HEK293 (cell line): ENCODE data around the gene ZNF790.

Source experiments
- EGR2 ChIP-seq: fragments of 450-650 bp; formaldehyde crosslinking; IDR thresholded peaks from 2 replicates; pipeline ENCODE4 v1.5.1; 2016; ENCODE audit warnings: low read depth, missing biosample characterization, missing genetic modification characterization
- GLI2 ChIP-seq: fragments of 450-650 bp; formaldehyde crosslinking; IDR thresholded peaks from 2 replicates; pipeline ENCODE4; 2017; ENCODE audit warnings: missing biosample characterization, missing genetic modification characterization, low read depth, borderline replicate concordance
- KLF7 ChIP-seq: fragments of 450-650 bp; formaldehyde crosslinking; IDR thresholded peaks from 2 replicates; pipeline ENCODE4 v1.5.1; 2016; ENCODE audit warnings: missing biosample characterization, missing genetic modification characterization, borderline replicate concordance
- RBAK ChIP-seq: fragments of 450-650 bp; formaldehyde crosslinking; IDR thresholded peaks from 2 replicates; pipeline ENCODE4 v1.5.1; 2016; ENCODE audit warnings: missing biosample characterization, missing genetic modification characterization
- REPIN1 ChIP-seq: fragments of 450-650 bp; formaldehyde crosslinking; IDR thresholded peaks from 2 replicates; pipeline ENCODE4 v1.5.1; 2017; ENCODE audit warnings: missing biosample characterization, missing genetic modification characterization, low read depth
- SALL2 ChIP-seq: fragments of 450-650 bp; formaldehyde crosslinking; IDR thresholded peaks from 2 replicates; pipeline ENCODE4 v1.5.0; 2017; ENCODE audit warnings: missing biosample characterization, mild to moderate bottlenecking, missing genetic modification characterization, borderline replicate concordance
- SP2 ChIP-seq: fragments of 450-650 bp; formaldehyde crosslinking; IDR thresholded peaks from 2 replicates; pipeline ENCODE4 v1.5.1; 2016; ENCODE audit warnings: missing biosample characterization, missing genetic modification characterization
- YY1 ChIP-seq: fragments of 450-650 bp; formaldehyde crosslinking; IDR thresholded peaks from 2 replicates; pipeline ENCODE4 v1.5.1; 2018; ENCODE audit warnings: missing biosample characterization, missing genetic modification characterization
- ZNF132 ChIP-seq: fragments of 450-650 bp; formaldehyde crosslinking; IDR thresholded peaks from 2 replicates; pipeline ENCODE4 v1.5.1; 2017; ENCODE audit warnings: missing biosample characterization, missing genetic modification characterization, borderline replicate concordance
- ZNF138 ChIP-seq: fragments of 450-650 bp; formaldehyde crosslinking; IDR thresholded peaks from 2 replicates; pipeline ENCODE4 v1.5.1; 2016; ENCODE audit warnings: missing biosample characterization, missing genetic modification characterization, borderline replicate concordance
- ZNF202 ChIP-seq: fragments of 450-650 bp; formaldehyde crosslinking; IDR thresholded peaks from 2 replicates; pipeline ENCODE4 v1.5.1; 2016; ENCODE audit warnings: missing biosample characterization, missing genetic modification characterization, borderline replicate concordance
- ZNF211 ChIP-seq: fragments of 450-650 bp; formaldehyde crosslinking; IDR thresholded peaks from 2 replicates; pipeline ENCODE4 v1.5.1; 2016; ENCODE audit warnings: low read depth, missing biosample characterization, missing genetic modification characterization
- ZNF26 ChIP-seq: fragments of 450-650 bp; formaldehyde crosslinking; IDR thresholded peaks from 2 replicates; pipeline ENCODE4 v1.5.1; 2016; ENCODE audit warnings: missing biosample characterization, missing genetic modification characterization
- ZNF280C ChIP-seq: fragments of 450-650 bp; formaldehyde crosslinking; IDR thresholded peaks from 2 replicates; pipeline ENCODE4 v1.5.1; 2016; ENCODE audit warnings: missing biosample characterization, missing genetic modification characterization
- ZNF366 ChIP-seq: fragments of 450-650 bp; formaldehyde crosslinking; conservative IDR thresholded peaks from 2 replicates; pipeline ENCODE4 v1.5.1; 2016; ENCODE audit warnings: missing biosample characterization, missing genetic modification characterization
- ZNF449 ChIP-seq: fragments of 450-650 bp; formaldehyde crosslinking; IDR thresholded peaks from 2 replicates; pipeline ENCODE4 v1.5.1; 2017; ENCODE audit warnings: missing biosample characterization, mild to moderate bottlenecking, missing genetic modification characterization, moderate library complexity
- ZNF48 ChIP-seq: fragments of 450-650 bp; formaldehyde crosslinking; IDR thresholded peaks from 2 replicates; pipeline ENCODE4 v1.5.1; 2016; ENCODE audit warnings: missing biosample characterization, missing genetic modification characterization
- ZNF560 ChIP-seq: fragments of 450-650 bp; formaldehyde crosslinking; IDR thresholded peaks from 2 replicates; pipeline ENCODE4 v1.5.1; 2017; ENCODE audit warnings: missing biosample characterization, missing genetic modification characterization, borderline replicate concordance
- ZNF701 ChIP-seq: fragments of 450-650 bp; formaldehyde crosslinking; IDR thresholded peaks from 2 replicates; pipeline ENCODE4 v1.5.1; 2016; ENCODE audit warnings: missing biosample characterization, missing genetic modification characterization
- ZNF747 ChIP-seq: fragments of 450-650 bp; formaldehyde crosslinking; IDR thresholded peaks from 2 replicates; pipeline ENCODE4 v1.5.1; 2016; ENCODE audit warnings: missing biosample characterization, missing genetic modification characterization
- ZNF76 ChIP-seq: fragments of 450-650 bp; formaldehyde crosslinking; IDR thresholded peaks from 2 replicates; pipeline ENCODE4; 2016; ENCODE audit warnings: low read depth, missing biosample characterization, missing genetic modification characterization, borderline replicate concordance
- ZNF785 ChIP-seq: fragments of 450-650 bp; formaldehyde crosslinking; IDR thresholded peaks from 2 replicates; pipeline ENCODE4 v1.5.1; 2016; ENCODE audit warnings: missing biosample characterization, missing genetic modification characterization
- TF ChIP-seq, protein P1 (sequence below): fragments of 450-650 bp; formaldehyde crosslinking; IDR thresholded peaks from 2 replicates; pipeline ENCODE4 v1.5.1; 2016; ENCODE audit warnings: missing biosample characterization, missing genetic modification characterization
- TF ChIP-seq, protein P2 (sequence below): fragments of 450-650 bp; formaldehyde crosslinking; IDR thresholded peaks from 2 replicates; pipeline ENCODE4 v1.5.1; 2016; ENCODE audit warnings: missing biosample characterization, missing genetic modification characterization
- TF ChIP-seq, protein P3 (sequence below): fragments of 450-650 bp; formaldehyde crosslinking; IDR thresholded peaks from 2 replicates; pipeline ENCODE4; 2016; ENCODE audit warnings: missing biosample characterization, missing genetic modification characterization
- TF ChIP-seq, protein P4 (sequence below): fragments of 450-650 bp; formaldehyde crosslinking; IDR thresholded peaks from 2 replicates; pipeline ENCODE4 v1.5.1; 2017; ENCODE audit warnings: missing biosample characterization, missing genetic modification characterization

Gene ZNF790

DNA sequence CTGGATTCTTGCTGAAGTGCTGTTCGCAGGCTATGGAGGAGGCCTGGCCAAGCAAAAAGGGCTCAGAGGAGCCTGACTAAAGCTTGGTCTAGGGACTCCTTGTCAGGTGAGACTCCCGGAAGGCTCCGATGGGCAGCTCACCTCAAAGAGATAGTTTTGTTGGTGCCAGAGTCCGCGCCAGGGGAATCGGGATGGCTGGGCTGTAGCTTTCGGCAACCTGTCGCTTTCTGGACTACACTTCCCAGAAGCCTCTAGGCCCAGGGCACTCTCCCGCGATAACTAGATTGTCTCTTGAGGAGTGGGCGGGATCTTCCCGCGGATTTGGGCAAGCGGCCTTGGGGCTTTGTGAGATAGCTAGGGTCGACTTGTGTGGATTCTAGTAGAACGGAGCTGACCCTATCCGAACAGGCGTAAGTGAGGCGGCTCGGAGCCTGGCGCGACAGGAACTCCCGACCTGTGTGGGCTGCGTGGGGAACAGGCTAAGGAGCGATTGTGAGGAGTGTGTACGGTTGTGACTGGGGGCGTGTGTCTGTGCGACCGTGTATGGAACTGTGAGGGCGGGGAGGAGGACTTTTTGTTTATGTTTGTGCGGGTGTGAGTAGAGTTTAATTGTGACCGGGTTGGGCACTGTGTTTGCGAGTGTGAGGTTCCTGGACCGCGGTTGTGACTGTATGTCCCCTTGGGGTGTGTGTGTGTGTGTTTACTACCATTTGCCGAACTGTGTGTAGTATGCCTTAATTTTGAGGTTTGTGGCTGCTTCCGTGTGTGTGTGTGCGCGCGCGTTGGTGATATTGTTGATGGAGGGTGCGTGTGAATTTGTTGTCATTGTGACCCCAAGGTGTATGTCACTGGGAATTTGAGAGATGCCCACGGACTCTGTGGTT lies 12.6 kb upstream of the ZNF790 start, which contains the start of gene ZNF345 (continued):
- TF ChIP-seq ZNF449 (tag by site-specific recombination) = peak; percentile 96
- TF ChIP-seq SALL2 (tag by site-specific recombination) = no peak
- TF ChIP-seq, protein P1, sequence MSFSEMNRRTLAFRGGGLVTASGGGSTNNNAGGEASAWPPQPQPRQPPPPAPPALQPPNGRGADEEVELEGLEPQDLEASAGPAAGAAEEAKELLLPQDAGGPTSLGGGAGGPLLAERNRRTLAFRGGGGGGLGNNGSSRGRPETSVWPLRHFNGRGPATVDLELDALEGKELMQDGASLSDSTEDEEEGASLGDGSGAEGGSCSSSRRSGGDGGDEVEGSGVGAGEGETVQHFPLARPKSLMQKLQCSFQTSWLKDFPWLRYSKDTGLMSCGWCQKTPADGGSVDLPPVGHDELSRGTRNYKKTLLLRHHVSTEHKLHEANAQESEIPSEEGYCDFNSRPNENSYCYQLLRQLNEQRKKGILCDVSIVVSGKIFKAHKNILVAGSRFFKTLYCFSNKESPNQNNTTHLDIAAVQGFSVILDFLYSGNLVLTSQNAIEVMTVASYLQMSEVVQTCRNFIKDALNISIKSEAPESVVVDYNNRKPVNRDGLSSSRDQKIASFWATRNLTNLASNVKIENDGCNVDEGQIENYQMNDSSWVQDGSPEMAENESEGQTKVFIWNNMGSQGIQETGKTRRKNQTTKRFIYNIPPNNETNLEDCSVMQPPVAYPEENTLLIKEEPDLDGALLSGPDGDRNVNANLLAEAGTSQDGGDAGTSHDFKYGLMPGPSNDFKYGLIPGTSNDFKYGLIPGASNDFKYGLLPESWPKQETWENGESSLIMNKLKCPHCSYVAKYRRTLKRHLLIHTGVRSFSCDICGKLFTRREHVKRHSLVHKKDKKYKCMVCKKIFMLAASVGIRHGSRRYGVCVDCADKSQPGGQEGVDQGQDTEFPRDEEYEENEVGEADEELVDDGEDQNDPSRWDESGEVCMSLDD (tag by site-specific recombination) = peak; percentile 95
- peak; percentile 96 for TF ChIP-seq ZNF76
- TF ChIP-seq ZNF211 = peak; percentile 38; the same call in 1 of the 2 replicates
- no peak for TF ChIP-seq RBAK
- TF ChIP-seq KLF7 = no peak; the same call in none of the 2 replicates
- peak; percentile 79; the same call in 1 of the 2 replicates for TF ChIP-seq ZNF701 (tag by site-specific recombination)
- TF ChIP-seq REPIN1 (tag by site-specific recombination) = peak; percentile 65; the same call in 1 of the 2 replicates
- TF ChIP-seq ZNF366 (tag by site-specific recombination) = no peak
- TF ChIP-seq ZNF560 (tag by site-specific recombination) = no peak
- peak; percentile 98 for TF ChIP-seq ZNF785 (tag by site-specific recombination)
- no peak for TF ChIP-seq ZNF48 (tag by site-specific recombination)
- TF ChIP-seq ZNF132 (tag by site-specific recombination) = no peak
- no peak for TF ChIP-seq ZNF202 (tag by site-specific recombination)
- TF ChIP-seq YY1 = no peak
- no peak for TF ChIP-seq ZNF138 (tag by site-specific recombination)
- no peak for TF ChIP-seq ZNF26 (tag by site-specific recombination)
- peak; percentile 100 for TF ChIP-seq EGR2 (tag by site-specific recombination)
- TF ChIP-seq SP2 = peak; percentile 68
- TF ChIP-seq, protein P2, sequence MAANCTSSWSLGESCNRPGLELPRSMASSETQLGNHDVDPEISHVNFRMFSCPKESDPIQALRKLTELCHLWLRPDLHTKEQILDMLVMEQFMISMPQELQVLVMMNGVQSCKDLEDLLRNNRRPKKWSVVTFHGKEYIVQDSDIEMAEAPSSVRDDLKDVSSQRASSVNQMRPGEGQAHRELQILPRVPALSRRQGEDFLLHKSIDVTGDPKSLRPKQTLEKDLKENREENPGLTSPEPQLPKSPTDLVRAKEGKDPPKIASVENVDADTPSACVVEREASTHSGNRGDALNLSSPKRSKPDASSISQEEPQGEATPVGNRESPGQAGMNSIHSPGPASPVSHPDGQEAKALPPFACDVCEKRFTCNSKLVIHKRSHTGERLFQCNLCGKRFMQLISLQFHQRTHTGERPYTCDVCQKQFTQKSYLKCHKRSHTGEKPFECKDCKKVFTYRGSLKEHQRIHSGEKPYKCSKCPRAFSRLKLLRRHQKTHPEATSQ (tag by site-specific recombination) = peak; percentile 90; the same call in 1 of the 2 replicates
- TF ChIP-seq, protein P3, sequence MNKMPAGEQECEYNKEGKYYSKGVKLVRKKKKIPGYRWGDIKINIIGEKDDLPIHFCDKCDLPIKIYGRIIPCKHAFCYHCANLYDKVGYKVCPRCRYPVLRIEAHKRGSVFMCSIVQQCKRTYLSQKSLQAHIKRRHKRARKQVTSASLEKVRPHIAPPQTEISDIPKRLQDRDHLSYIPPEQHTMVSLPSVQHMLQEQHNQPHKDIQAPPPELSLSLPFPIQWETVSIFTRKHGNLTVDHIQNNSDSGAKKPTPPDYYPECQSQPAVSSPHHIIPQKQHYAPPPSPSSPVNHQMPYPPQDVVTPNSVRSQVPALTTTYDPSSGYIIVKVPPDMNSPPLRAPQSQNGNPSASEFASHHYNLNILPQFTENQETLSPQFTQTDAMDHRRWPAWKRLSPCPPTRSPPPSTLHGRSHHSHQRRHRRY (tag by site-specific recombination) = peak; percentile 90; the same call in 1 of the 2 replicates
- peak; percentile 95; the same call in 1 of the 2 replicates for TF ChIP-seq ZNF280C (tag by site-specific recombination)
- no peak for TF ChIP-seq GLI2
- TF ChIP-seq, protein P4, sequence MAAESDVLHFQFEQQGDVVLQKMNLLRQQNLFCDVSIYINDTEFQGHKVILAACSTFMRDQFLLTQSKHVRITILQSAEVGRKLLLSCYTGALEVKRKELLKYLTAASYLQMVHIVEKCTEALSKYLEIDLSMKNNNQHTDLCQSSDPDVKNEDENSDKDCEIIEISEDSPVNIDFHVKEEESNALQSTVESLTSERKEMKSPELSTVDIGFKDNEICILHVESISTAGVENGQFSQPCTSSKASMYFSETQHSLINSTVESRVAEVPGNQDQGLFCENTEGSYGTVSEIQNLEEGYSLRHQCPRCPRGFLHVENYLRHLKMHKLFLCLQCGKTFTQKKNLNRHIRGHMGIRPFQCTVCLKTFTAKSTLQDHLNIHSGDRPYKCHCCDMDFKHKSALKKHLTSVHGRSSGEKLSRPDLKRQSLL (tag by site-specific recombination) = no peak; the same call in 1 of the 2 replicates
- no peak for TF ChIP-seq ZNF747
